Anterior cingulate cortex (tissue), 58 donors: Measurements from ENCODE around the gene COX6A1.
"Not testable (repeated sequence)": the region's sequence is repeated elsewhere in the genome, so short reads cannot be mapped to it uniquely, and the experiment has no call there.

Experiments
- DNase-seq, 58 donors: peaks; one replicate each; lab custom pipeline; 2025; lab: John Stamatoyannopoulos, UW

Gene COX6A1

GRCh38 chr12:120422892-120423456 lies 14.9 kb upstream of the COX6A1 start:
- no peak for DNase-seq

GRCh38 chr12:120425797-120426196 lies 12.1 kb upstream of the COX6A1 start:
- DNase-seq = no peak

DNA sequence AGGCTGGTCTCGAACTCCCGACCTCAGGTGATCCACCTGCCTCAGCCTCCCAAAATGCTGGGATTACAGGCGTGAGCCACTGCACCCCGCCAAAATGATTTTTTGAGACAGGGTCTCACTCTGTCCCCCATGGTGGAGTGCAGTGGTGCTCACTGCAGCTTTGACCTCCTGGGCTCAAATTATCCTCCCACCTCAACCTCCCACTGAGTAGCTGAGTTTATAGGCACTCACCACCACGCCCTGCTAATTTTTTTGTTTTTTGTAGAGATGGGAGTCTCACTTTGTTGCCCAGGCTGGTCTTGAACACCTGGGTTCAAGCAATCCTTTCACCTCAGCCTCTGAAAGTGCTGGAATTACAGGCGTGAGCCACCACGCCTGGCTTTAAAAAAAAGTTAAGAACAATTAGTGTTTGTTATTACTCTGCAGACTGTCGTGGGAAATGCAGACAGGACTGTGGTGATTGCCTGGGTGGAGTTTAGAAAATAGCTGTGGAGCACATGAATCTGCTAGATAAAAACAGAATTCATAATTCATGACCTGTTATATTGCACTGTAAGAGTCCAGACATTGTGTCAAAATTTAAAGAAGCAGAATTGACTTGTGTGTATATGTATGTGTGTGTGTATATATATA lies 9.2 kb upstream of the COX6A1 start:
- no peak for DNase-seq

- DNase-seq = no peak
These were observed 8.5 kb upstream of the COX6A1 start for GRCh38 chr12:120429368-120429767.

DNA sequence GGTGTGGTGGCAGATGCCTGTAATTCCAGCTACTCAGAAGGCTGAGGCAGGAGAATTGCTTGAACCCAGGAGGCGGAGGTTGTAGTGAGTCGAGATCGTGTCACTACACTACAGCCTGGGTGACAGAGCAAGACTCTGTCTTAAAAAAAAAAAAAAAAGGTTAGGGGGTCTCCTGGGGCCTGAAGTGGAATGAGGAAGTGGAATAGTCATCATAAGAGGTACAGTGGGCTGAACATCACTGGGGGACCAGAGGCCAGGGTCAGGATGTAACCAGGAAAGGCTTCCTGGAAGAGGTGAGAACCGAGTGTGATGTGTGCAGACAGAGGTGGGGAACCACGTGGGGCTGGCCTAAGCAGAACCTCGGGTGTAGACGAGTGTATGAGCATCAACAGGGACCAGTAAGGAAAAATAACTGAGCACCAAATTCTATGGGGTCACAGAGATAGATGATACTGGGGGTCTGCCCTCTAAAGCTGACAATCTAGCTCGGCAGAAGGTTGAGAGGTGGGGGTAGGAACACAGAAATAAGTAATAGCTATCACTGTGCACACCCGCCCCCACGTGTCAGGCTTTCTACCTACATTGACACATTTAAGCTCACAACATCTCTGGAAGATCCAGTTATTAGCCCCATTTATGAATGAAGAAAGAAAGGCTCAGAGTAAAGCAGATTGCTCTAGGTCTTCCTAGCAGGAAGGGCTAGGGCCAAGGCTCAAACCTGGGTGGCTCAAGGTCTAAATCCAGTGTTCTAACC lies 5.0 kb upstream of the COX6A1 start:
- no peak for DNase-seq

DNA sequence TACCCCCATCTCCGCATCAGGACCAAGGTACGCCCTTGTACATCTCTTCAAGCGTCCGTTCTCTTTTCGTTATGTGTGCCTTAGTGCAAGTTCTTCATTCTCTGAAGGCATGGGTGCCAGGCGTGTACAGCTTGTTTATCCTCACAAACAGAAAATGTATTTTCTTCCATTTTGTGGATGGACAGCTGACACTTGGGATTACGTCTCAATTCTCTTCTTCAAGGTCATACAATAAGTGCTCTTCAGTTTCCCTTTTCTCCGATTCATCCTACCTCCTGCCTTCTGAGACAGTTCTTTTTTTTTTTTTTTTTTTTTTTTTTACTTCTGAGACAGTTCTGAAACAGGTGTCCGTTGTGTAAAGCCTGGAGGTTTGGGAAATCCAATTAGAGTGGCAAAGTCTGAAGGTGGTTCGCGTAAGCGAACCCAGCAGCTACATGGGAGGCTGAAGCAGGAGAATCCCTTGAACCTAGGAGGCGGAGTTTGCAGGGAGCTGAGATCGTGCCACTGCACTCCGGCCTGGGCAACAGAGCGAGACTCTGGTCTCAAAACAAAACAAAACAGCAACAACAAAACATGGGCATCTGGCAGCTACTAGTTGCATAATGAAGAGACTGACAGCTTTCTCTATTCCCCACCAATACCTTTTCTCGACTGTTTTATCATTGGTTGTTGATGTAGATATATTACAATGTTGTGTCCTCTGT lies 734 bp downstream of the COX6A1 start:
- DNase-seq = no peak

- DNase-seq = peak in 44 of 58 donors; percentile 0 to 52 (median 10)
These were observed 1.8 kb downstream of the COX6A1 start for GRCh38 chr12:120439646-120440247.

DNA sequence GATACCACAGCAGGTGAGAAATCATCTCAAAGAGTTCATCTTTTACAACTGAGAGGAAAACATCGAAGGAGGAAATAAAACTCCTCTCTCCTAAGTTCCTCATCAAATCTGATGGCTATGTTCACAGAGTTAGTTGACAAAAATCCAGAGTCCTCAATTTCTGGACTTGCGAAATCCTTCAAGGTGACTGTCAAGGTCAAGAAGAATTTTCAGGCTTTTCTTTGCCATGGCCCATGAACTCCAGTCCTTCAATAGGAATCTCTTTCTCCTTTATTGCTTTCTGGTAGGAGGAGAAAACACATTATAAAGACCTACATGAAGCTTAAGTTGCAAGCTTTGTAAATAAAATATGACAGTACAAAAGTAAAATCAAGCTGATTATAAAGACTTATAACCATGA lies 6.8 kb downstream of the COX6A1 start:
- no peak for DNase-seq

- peak; percentile 4 to 87 (median 78) for DNase-seq
These were observed 8.3 kb downstream of the COX6A1 start, which contains the start of the genes GATC and TRIAP1 for GRCh38 chr12:120445911-120446843. Gene GATC, plus strand, starts transcription at chr12:120446444. Its CDS starts 37 bp downstream, at chr12:120446481. Gene TRIAP1, minus strand, starts transcription at chr12:120446384. Its CDS starts 12 bp downstream, at chr12:120446372.

- DNase-seq = not testable (repeated sequence)
These were observed 8.9 kb downstream of the COX6A1 start for GRCh38 chr12:120446844-120447178.

DNA sequence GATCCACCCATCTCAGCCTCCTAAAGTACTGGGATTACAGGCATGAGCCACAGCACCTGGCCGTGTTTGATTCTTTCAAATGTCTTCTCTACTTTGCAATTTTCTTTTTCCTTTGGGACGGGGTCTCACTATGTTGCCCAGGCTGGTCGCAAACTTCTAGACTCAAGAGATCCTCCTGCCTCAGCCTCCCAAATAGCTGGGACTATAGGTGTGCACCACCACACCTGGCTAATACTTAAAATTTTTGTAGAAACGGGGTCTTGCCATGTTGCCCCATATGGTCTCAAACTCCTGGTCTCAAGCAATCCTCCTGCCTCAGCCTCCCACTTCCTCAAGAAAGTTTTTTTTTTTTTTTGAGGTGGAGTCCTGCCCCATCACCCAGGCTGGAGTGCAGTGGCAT lies 10.1 kb downstream of the COX6A1 start:
- no peak for DNase-seq

GRCh38 chr12:120452524-120452923 lies 14.6 kb downstream of the COX6A1 start:
- not testable (repeated sequence) for DNase-seq

DNA sequence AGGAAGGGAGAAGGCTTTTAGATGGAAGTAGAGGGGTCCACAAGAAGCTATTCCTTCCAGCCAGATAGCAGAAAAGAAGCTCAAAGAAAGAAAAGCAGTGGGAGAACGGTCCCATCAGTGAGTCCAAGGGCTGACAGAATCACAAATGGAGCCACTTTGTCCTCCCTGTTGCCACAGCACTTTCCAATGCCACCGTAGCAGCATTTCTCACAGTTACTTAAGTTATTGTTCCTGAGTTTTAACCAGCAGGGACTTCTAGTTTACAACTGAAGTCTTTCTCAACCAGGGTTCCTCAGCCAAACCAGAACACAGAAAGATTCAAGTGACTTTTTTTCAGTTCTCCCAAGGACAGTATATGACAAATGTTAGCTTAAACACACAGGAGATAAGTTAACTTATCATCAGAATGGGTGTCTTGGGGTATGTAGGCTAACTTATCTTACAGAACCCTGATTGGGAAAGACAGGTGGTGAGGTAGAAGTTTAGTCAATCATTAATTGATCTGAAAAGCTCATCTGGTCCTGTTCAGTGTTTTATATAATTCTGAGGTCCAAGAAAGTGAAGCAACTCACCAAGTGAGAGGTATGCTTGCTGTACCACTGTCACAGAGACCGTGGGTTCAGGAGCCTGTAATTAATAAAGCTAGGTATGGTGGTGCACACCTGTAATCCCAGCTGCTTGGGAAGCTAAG lies 15.3 kb downstream of the COX6A1 start:
- no peak for DNase-seq

DNA sequence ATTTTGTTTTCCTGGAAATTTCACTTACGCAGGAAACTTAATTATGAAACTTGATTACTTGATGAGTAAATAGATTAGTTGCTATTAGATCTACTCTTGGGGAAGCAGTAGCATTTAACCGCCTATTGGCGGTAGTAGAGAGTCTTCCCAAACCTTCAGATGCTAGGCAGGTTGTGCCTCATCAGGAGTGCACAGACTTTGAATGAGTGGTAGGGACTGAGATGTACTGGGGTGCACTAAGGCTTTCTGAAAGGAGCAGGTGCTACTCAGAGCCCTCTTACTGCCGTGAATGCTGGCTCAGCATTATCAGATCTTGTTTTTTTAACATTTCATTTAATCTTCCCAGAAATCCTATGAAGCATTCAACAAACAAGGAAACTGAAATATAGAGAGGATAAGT lies 16.1 kb downstream of the COX6A1 start:
- DNase-seq = no peak

DNA sequence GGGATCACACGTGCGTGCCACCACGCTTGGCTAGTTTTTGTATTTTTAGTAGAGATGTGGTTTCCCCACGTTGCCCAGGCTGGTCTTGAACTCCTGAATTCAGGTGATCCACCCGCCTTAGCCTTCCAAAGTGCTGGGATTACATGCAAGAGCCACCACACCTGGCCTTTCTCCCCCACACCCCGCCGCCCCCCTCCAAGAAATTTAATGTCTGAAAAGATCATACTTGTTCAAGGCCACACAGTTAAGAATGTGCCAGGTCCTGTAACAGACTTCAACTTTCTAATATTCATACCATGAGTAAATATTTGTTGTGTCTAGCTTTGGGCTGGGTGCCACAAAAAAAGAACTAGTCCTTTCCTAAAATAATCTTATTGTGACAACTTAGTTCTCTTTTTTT lies 17.4 kb downstream of the COX6A1 start:
- no peak for DNase-seq

DNA sequence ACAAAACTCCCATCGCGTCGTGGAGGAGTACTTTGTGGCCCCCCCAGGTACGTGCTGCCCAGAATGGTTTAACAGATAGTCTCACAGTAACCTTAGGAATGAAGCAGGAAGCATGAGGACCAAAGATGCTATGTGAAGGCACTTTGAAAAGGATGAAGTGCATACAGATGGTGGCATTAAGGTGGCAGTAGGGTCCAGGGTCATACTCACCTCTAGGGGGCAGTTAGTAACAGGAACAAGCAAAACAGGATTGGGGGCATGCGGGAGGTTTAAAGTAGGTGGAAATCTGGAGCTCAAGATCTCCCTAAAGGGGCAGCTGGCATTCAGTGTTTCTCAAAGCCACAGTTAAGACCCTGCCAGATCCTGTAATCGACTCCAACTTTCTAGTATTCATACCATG lies 19.2 kb downstream of the COX6A1 start:
- no peak for DNase-seq

GRCh38 chr12:120460157-120460556 lies 22.2 kb downstream of the COX6A1 start:
- no peak for DNase-seq

DNA sequence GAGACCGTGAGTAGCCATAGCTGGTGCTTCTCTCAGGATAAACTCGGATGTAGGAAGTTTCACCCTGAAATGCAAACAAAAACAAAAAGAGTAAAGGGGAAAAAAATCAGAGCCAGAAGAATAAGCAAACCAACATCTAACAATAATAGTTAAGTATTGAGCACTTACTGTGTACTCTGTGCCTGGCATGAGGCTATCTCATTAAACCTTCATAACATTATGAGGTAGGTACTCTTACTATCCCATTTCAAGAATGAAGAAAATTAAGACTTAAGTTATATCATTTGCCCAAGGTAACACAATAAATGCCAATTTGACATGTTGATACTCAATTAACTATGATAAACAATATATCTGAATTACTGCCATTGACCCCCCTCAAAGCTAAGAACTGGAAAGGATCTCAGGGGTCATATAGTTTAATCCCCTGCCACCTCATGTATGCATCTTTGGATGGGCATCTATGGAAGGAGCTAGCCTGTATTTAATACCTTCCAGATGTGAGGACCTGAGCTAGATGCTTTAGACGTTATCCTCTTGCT lies 24.3 kb downstream of the COX6A1 start:
- no peak for DNase-seq

- no peak for DNase-seq
These were observed 25.8 kb downstream of the COX6A1 start for GRCh38 chr12:120463712-120464111.
